Left ventricle myocardium inferior (tissue), 1 donor: ENCODE data around the gene RABL2B. TPM values are rescaled to one million over a fixed set of nuclear protein-coding genes. Genes with fewer than 3 reads are reported as not detected.

Experiments
- DNase-seq: peaks from one replicate; pipeline ENCODE4 v3.0.0-alpha.2; 2020
- H3K27ac ChIP-seq: fragments of 200-600 bp; replicated peaks from 2 replicates; pipeline ENCODE4 v1.8.0; 2021
- H3K27me3 ChIP-seq: fragments of 200-600 bp; 2 replicates; pipeline ENCODE4 v1.8.0; 2021; ENCODE audit warnings: low read depth
- H3K36me3 ChIP-seq: fragments of 200-600 bp; 2 replicates; pipeline ENCODE4 v1.8.0; 2021
- H3K4me1 ChIP-seq: fragments of 200-600 bp; 2 replicates; pipeline ENCODE4 v1.8.0; 2021
- H3K4me3 ChIP-seq: fragments of 200-600 bp; 2 replicates; pipeline ENCODE4 v1.8.0; 2021; ENCODE audit warnings: mild to moderate bottlenecking, moderate library complexity
- H3K9me3 ChIP-seq: fragments of 200-600 bp; replicated peaks from 2 replicates; pipeline ENCODE4 v1.8.0; 2021
- intact Hi-C: fragments of 100-400 bp; cut with micrococcal nuclease; formaldehyde crosslinking; loops from one replicate; pipeline ENCODE4 v1.11.0; 2022
- total RNA-seq: library from RNA; stranded (reverse); fragmentation: NEBNext Ultra II Directional; extraction: Animal tissue kit (Norgen Biotek cat#: 25700); gene quantifications from one replicate; pipeline ENCODE4 v1.2.1, GENCODE V29; 2021
- TF ChIP-seq, protein P1 (sequence below): fragments of 200-600 bp; IDR thresholded peaks from 2 replicates; pipeline ENCODE4 v1.8.0; 2021; ENCODE audit warnings: antibody characterized with exemption, mild to moderate bottlenecking, borderline replicate concordance
- donor health status: DM: no; HTN: yes; CAD: no; lungs with severe emphysema.

RABL2B gene
- total RNA-seq, 1 donor from 2014 or later, result 8.7 TPM

DNA sequence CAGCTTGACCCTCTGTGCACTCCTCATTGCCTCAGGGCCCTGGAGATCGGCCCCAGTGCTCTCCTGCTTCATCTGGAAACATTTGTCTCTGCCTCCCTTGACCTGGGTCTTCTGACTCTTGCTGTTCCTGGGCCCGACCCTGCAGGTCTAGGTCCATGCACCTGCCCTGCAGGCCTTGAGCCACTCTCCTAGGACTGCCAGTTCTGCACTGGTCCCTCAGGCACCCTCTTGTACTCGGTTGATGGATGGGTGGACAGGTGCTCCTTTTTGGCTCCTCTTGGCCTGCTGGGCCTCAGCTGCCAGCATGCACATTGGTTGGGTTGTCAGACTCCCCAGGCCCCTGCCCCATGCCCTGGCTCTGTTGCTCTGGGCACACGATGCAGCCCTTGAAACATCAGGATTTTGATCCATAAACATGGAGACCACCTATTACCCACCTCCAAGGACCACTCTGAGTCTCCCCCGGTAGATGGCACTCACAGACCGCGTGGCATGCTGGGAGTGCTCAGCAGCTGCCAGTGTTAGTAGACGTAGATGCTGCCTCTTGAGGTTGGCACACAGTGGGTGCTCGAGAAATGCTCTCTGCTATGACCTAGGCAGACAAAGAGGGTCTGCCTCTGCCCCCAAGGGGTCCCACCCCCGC lies 65.6 kb downstream of the RABL2B start:
- DNase-seq, result no peak
- Histone ChIP-seq H3K9me3 (no peaks in the 10 kb centered on the region), H3K27me3 (peaks cover 38% of the 10 kb centered on the region), H3K4me3 (no peak overlapping the region), H3K4me1 (peaks cover 51% of the 10 kb centered on the region), H3K27ac (no peak overlapping the region), H3K36me3 (peaks cover 18% of the 10 kb centered on the region)
- TF ChIP-seq, protein P1, sequence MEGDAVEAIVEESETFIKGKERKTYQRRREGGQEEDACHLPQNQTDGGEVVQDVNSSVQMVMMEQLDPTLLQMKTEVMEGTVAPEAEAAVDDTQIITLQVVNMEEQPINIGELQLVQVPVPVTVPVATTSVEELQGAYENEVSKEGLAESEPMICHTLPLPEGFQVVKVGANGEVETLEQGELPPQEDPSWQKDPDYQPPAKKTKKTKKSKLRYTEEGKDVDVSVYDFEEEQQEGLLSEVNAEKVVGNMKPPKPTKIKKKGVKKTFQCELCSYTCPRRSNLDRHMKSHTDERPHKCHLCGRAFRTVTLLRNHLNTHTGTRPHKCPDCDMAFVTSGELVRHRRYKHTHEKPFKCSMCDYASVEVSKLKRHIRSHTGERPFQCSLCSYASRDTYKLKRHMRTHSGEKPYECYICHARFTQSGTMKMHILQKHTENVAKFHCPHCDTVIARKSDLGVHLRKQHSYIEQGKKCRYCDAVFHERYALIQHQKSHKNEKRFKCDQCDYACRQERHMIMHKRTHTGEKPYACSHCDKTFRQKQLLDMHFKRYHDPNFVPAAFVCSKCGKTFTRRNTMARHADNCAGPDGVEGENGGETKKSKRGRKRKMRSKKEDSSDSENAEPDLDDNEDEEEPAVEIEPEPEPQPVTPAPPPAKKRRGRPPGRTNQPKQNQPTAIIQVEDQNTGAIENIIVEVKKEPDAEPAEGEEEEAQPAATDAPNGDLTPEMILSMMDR, result no peak
- intact Hi-C loops, result no loop called here

Other genes with a start within 250 kb of the RABL2B start
- not detected for gene KLHDC7B, start 237.7 kb downstream of the RABL2B start, total RNA-seq
- not detected for gene SYCE3, start 220.7 kb downstream of the RABL2B start, total RNA-seq
- 394 TPM for gene CPT1B, start 205.2 kb downstream of the RABL2B start, total RNA-seq
- 36.0 TPM for gene CHKB, start 200.8 kb downstream of the RABL2B start, total RNA-seq
- gene MAPK8IP2, start 182.8 kb downstream of the RABL2B start, total RNA-seq, result 0.33 TPM
- gene ARSA, start 155.5 kb downstream of the RABL2B start, total RNA-seq, result 23.5 TPM
- gene SHANK3, start 110.8 kb downstream of the RABL2B start, total RNA-seq, result 23.1 TPM
- 0.30 TPM for gene ACR, start 45.4 kb downstream of the RABL2B start, total RNA-seq